Uterus (tissue), 4 donors: ENCODE results near the gene TOLLIP. TPM values are rescaled to one million over a fixed set of nuclear protein-coding genes. Genes with fewer than 3 reads are reported as not detected.

Experiments used
- DNase-seq, 2 donors: peaks; one replicate each; pipeline ENCODE4 v3.0.0-alpha.2; 2019 to 2020
- H3K27ac ChIP-seq, 2 donors: fragments of 200-600 bp; sonication (generic); 1 replicate in 1 of 2; 2 replicates in 1 of 2; pipeline ENCODE4 v1.5.1; 2016 to 2018
- H3K27me3 ChIP-seq, 2 donors: fragments of 200-600 bp; sonication (generic); one replicate each; pipeline ENCODE4 v1.5.1; 2018 to 2019; ENCODE audit warnings: control low read depth in 1 of 2
- H3K36me3 ChIP-seq, 2 donors: fragments of 200-600 bp; sonication (generic); one replicate each; pipeline ENCODE4 v1.5.1; 2019; ENCODE audit warnings: control low read depth in 1 of 2
- H3K4me1 ChIP-seq, 2 donors: fragments of 200-600 bp; sonication (generic); one replicate each; pipeline ENCODE4 v1.5.1; 2018 to 2019; ENCODE audit warnings: control low read depth in 1 of 2
- H3K4me3 ChIP-seq, 2 donors: fragments of 200-600 bp; sonication (generic); 1 replicate in 1 of 2; 2 replicates in 1 of 2; pipeline ENCODE4 v1.5.1; 2018 to 2019; ENCODE audit warnings: mild to moderate bottlenecking in 1 of 2
- H3K9me3 ChIP-seq, 2 donors: fragments of 200-600 bp; sonication (generic); one replicate each; pipeline ENCODE4 v1.5.1; 2019; ENCODE audit warnings: control low read depth in 1 of 2
- POLR2A ChIP-seq, 2 donors: fragments of 450-650 bp; IDR thresholded peaks; one replicate each; pipeline ENCODE4 v1.6.1; 2016; ENCODE audit warnings: antibody characterized with exemption in 2 of 2, mild to moderate bottlenecking in 1 of 2, moderate library complexity in 1 of 2
- intact Hi-C: fragments of 100-400 bp; cut with DNase I; formaldehyde crosslinking; loops from one replicate; pipeline ENCODE4 v1.15.1; 2023; ENCODE audit warnings: low total_unique reads
- total RNA-seq, 4 donors: library from RNA; depleted of rRNA in 3 of 4; stranded (reverse); fragments of >200 nt in 3 of 4; gene quantifications; one replicate each; pipeline versions ENCODE4 v1.1.0 to v1.2.4, GENCODE V29; 2014 to 2023
- TF ChIP-seq, protein P1 (sequence below), 4 experiments: fragments of 200-600 bp in 2 of 4; fragments of 450-650 bp in 2 of 4; sonication (generic) in 2 of 4; IDR thresholded peaks; one replicate each; pipeline ENCODE4 v1.5.1; 2016 to 2019; ENCODE audit warnings: antibody characterized with exemption in 4 of 4, mild to moderate bottlenecking in 2 of 4, moderate library complexity in 1 of 4
- donor health status: DM: yes; HTN: yes; CAD: no.

The TOLLIP gene
- total RNA-seq, 4 donors from 2014 or later = 5.9 to 86.8 (median 36.2) TPM

DNA sequence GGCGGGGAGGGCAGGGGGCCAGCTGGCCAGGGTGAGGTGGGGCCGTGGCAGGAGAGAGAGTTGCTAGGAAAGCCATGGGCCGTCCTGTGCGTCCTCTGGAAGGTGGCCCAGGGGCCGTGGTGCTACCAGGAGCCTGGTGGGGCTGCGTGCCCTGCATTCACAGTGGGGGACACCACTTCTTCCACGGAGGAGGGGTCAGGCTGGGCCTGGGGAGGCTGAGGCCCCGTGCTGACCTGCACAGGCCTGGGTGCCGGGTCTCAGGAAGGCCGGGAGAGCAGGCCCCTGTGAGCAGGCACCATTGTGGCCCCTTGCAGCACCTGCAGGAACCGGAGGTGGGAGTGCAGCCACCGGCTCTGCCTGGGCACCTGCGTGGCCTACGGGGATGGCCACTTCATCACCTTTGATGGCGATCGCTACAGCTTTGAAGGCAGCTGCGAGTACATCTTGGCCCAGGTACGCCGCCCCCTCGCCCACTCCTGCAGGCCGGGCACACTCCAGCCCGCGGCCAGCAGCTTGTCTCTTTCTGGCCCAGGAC is 74.6 kb downstream of the TOLLIP start:
- Histone ChIP-seq H3K9me3 (no peaks in the 10 kb centered on the region), H3K27me3 (peaks cover 0 to 4% of the 10 kb centered on the region in 2 donors), H3K4me3 (no peak overlapping the region), H3K4me1 (no peaks in the 10 kb centered on the region), H3K27ac (no peak overlapping the region), H3K36me3 (no peaks in the 10 kb centered on the region)
- DNase-seq = no peak
- TF ChIP-seq POLR2A (IDR thresholded peaks at IDR 0.05) = no peak
- TF ChIP-seq, protein P1, sequence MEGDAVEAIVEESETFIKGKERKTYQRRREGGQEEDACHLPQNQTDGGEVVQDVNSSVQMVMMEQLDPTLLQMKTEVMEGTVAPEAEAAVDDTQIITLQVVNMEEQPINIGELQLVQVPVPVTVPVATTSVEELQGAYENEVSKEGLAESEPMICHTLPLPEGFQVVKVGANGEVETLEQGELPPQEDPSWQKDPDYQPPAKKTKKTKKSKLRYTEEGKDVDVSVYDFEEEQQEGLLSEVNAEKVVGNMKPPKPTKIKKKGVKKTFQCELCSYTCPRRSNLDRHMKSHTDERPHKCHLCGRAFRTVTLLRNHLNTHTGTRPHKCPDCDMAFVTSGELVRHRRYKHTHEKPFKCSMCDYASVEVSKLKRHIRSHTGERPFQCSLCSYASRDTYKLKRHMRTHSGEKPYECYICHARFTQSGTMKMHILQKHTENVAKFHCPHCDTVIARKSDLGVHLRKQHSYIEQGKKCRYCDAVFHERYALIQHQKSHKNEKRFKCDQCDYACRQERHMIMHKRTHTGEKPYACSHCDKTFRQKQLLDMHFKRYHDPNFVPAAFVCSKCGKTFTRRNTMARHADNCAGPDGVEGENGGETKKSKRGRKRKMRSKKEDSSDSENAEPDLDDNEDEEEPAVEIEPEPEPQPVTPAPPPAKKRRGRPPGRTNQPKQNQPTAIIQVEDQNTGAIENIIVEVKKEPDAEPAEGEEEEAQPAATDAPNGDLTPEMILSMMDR (IDR thresholded peaks at IDR 0.05) = no peak
- intact Hi-C loops = no loop called here

GRCh38 chr11:1234054-1234720 is 75.2 kb downstream of the TOLLIP start:
- TF ChIP-seq, protein P1 (IDR thresholded peaks at IDR 0.05) = no peak
- TF ChIP-seq POLR2A (IDR thresholded peaks at IDR 0.05) = no peak
- Histone ChIP-seq H3K4me1 (no peaks in the 10 kb centered on the region), H3K9me3 (no peaks in the 10 kb centered on the region), H3K4me3 (no peak overlapping the region), H3K27ac (no peak overlapping the region), H3K36me3 (no peaks in the 10 kb centered on the region), H3K27me3 (peaks cover 0 to 5% of the 10 kb centered on the region in 2 donors)
- no peak for DNase-seq
- intact Hi-C loops = no loop called here

DNA sequence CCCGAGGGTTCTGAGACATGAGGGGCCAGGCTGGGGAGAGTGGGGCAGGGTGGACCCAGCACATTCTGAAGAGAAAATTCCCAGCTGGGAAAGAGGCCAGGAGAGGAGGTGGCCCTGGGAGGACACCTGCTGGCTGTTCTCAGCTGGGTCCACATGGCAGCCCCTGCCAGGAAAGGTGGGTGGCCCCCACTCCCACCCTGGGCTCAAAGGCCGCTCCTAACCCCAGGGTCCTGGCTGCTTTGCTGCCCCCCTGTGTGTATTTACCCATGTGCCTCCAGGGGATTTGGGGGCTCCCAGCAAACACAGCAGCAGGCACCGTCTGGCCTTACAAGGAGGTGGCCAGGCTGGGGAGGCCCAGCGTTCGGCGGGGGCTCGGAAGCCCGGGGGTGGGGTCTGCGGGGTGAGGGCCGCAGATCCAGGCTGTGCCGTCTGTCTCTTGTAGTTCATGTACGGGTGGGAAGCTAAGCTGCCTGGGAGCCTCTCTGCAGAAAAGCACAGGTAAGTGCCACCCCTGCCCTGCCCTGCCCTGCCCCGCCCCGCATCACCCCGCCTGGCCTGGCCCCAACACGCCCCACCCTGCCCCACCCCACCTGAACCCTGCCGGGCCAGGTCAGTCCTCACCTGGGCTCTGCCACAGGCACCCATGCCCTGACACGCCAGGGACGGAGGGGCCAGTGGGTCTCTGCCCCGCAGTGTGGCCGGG is 75.9 kb downstream of the TOLLIP start:
- Histone ChIP-seq H3K27ac (no peak overlapping the region), H3K4me1 (no peaks in the 10 kb centered on the region), H3K36me3 (no peaks in the 10 kb centered on the region), H3K27me3 (peaks cover 0 to 5% of the 10 kb centered on the region in 2 donors), H3K4me3 (no peak overlapping the region), H3K9me3 (no peaks in the 10 kb centered on the region)
- intact Hi-C loops = no loop called here
- no peak for DNase-seq
- TF ChIP-seq, protein P1 (IDR thresholded peaks at IDR 0.05) = no peak
- TF ChIP-seq POLR2A (IDR thresholded peaks at IDR 0.05) = no peak

GRCh38 chr11:1232883-1233321 is 76.5 kb downstream of the TOLLIP start:
- no peak for TF ChIP-seq POLR2A (IDR thresholded peaks at IDR 0.05)
- TF ChIP-seq, protein P1 (IDR thresholded peaks at IDR 0.05) = no peak
- H3K27ac ChIP-seq = no peak overlapping the region
- H3K9me3 ChIP-seq = no peaks in the 10 kb centered on the region
- no peaks in the 10 kb centered on the region for H3K36me3 ChIP-seq
- no peak overlapping the region for H3K4me3 ChIP-seq
- intact Hi-C loops = no loop called here
- no peak for DNase-seq
- no peaks in the 10 kb centered on the region for H3K4me1 ChIP-seq
- peaks cover 0 to 5% of the 10 kb centered on the region in 2 donors for H3K27me3 ChIP-seq
